Measurements from ENCODE around the gene TST.

DNA sequence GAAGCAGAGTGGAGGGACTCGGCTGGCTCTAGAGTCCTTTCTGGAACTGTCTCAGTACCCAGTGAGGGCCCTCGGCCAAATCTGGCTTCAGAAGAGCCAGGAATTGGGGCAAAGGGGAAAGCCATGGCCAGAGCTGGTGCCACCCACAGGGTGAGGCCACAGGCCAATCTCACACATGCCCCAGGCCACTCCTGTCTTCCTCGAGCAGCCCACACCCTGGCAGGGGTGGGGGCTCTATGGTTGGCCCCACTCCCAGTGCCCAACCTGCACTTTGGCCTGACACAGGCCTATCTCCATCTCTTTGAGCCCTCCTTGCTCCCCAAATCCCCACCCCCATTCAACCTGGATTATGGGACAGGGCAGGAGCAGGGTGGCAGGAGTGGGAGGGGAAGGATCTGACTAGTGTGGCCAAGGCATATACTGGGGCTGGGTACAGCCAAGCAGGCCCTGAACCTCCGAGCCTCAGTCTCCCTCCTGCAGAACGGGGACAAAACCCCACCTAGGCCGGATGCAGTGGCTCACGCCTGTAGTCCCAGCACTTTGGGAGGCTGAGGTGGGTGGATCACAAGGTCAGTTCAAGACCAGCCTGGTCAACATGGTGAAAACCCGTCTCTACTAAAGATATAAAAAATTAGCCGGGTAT is 6.9 kb downstream of the TST start:
- no peak for TF ChIP-seq EZH2 (IDR thresholded peaks at IDR 0.05)
- TF ChIP-seq, protein P1, sequence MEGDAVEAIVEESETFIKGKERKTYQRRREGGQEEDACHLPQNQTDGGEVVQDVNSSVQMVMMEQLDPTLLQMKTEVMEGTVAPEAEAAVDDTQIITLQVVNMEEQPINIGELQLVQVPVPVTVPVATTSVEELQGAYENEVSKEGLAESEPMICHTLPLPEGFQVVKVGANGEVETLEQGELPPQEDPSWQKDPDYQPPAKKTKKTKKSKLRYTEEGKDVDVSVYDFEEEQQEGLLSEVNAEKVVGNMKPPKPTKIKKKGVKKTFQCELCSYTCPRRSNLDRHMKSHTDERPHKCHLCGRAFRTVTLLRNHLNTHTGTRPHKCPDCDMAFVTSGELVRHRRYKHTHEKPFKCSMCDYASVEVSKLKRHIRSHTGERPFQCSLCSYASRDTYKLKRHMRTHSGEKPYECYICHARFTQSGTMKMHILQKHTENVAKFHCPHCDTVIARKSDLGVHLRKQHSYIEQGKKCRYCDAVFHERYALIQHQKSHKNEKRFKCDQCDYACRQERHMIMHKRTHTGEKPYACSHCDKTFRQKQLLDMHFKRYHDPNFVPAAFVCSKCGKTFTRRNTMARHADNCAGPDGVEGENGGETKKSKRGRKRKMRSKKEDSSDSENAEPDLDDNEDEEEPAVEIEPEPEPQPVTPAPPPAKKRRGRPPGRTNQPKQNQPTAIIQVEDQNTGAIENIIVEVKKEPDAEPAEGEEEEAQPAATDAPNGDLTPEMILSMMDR (IDR thresholded peaks at IDR 0.05), result no peak
- no peak for TF ChIP-seq EZH2phosphoT487 (IDR thresholded peaks at IDR 0.05)
